Mucosa of rectum (tissue), 2 donors: ENCODE results near the gene AIDA.

ENCODE experiments used
- H3K27ac ChIP-seq, 2 donors: one replicate each; pipeline ENCODE4 v1.7.0; 2013; ENCODE audit warnings: inconsistent platforms in 2 of 2, low read depth in 2 of 2, low read length in 2 of 2
- H3K27me3 ChIP-seq, 2 donors: one replicate each; pipeline ENCODE4 v1.7.0; 2013; ENCODE audit warnings: low read length in 2 of 2; ENCODE audit not compliant: control insufficient read depth in 2 of 2, insufficient read depth in 2 of 2
- H3K36me3 ChIP-seq, 2 donors: one replicate each; pipeline ENCODE4 v1.7.0; 2013; ENCODE audit warnings: low read length in 2 of 2; ENCODE audit not compliant: control insufficient read depth in 2 of 2, insufficient read depth in 2 of 2
- H3K4me1 ChIP-seq, 2 donors: one replicate each; pipeline ENCODE4 v1.7.0; 2013; ENCODE audit warnings: low read length in 2 of 2, mild to moderate bottlenecking in 1 of 2; ENCODE audit not compliant: control insufficient read depth in 2 of 2, insufficient read depth in 2 of 2
- H3K4me3 ChIP-seq, 2 donors: one replicate each; pipeline ENCODE4 v1.7.0; 2013; ENCODE audit warnings: low read length in 2 of 2
- H3K9ac ChIP-seq, 2 donors: one replicate each; pipeline ENCODE4 v1.7.0; 2013; ENCODE audit warnings: low read length in 2 of 2, low read depth in 1 of 2, mild to moderate bottlenecking in 1 of 2
- H3K9me3 ChIP-seq, 2 donors: one replicate each; pipeline ENCODE4 v1.7.0; 2013; ENCODE audit warnings: low read length in 2 of 2; ENCODE audit not compliant: control insufficient read depth in 2 of 2
- donor health status: healthy.
- donor health status: Normal muscosa, but diverticular disease.

Gene AIDA

GRCh38 chr1:222739929-222740328 is 27.6 kb upstream of the AIDA start:
- peak overlapping the region in 1 of 2 donors; percentile 61 for H3K27ac ChIP-seq
- no peaks in the 10 kb centered on the region for H3K9me3 ChIP-seq
- H3K4me3 ChIP-seq: no peak overlapping the region
- H3K9ac ChIP-seq: no peak overlapping the region
- no peaks in the 10 kb centered on the region for H3K27me3 ChIP-seq
- no peaks in the 10 kb centered on the region for H3K4me1 ChIP-seq
- peaks cover 10 to 16% of the 10 kb centered on the region in 2 donors for H3K36me3 ChIP-seq

DNA sequence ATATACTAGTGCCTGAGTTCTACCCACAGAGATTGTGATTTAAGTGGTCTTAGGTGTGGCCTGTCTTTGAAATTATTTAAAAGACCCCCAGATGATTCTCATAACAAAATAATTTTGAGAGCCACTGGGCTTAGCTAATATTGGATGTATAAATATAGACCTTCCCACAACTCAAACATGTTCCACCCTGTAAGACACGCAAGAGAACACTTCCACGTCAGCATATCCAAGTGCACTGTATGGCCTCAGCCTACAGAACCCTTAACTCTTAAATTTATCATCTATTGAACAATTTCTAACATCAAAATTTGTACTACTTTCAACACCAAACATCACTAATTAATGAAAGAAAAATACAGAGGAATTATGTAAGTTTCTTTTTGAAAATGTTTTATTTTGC is 27.2 kb upstream of the AIDA start:
- Histone ChIP-seq H3K9ac (no peak overlapping the region), H3K27ac (peak overlapping the region; percentile 18 to 61), H3K27me3 (no peaks in the 10 kb centered on the region), H3K4me1 (no peaks in the 10 kb centered on the region), H3K4me3 (no peak overlapping the region), H3K9me3 (no peaks in the 10 kb centered on the region), H3K36me3 (peaks cover 14 to 18% of the 10 kb centered on the region in 2 donors)

GRCh38 chr1:222736972-222737371 is 24.7 kb upstream of the AIDA start, which contains the start of gene FAM177B:
Gene FAM177B, plus strand, starts transcription at chr1:222737202. Its CDS starts 9,344 bp downstream, at chr1:222746546.
- Histone ChIP-seq H3K36me3 (peaks cover 31 to 34% of the 10 kb centered on the region in 2 donors), H3K9me3 (no peaks in the 10 kb centered on the region), H3K4me3 (peak within 1 kb of the TSS in 1 of 2 donors; percentile 18), H3K27me3 (no peaks in the 10 kb centered on the region), H3K27ac (peak within 1 kb of the TSS in 1 of 2 donors; percentile 64), H3K4me1 (no peaks in the 10 kb centered on the region), H3K9ac (no peak within 1 kb of the TSS)

- Histone ChIP-seq H3K4me3 (no peak overlapping the region), H3K27me3 (no peaks in the 10 kb centered on the region), H3K36me3 (peaks cover 36 to 38% of the 10 kb centered on the region in 2 donors), H3K9me3 (no peaks in the 10 kb centered on the region), H3K27ac (peak overlapping the region in 1 of 2 donors; percentile 2), H3K4me1 (no peaks in the 10 kb centered on the region), H3K9ac (no peak overlapping the region)
Observed at GRCh38 chr1:222736470-222736869, 24.2 kb upstream of the AIDA start.

DNA sequence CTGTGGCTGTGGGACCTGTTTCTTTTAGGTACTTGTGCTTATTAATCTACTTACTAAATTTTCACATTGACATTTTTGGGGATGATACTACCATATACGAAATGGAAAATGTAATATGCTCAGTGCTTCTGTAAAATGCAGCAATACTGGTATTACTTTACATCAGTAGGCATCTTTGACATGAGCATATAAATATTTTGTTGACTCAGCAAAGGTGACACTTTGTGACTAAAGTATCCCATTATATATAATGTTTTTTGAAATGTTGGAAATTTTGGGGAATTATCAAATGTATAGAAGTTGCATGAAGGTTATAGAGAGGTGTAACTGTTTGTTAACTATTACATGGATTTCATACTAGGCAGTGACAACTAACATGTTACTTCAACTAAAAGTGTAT is 22.4 kb upstream of the AIDA start:
- Histone ChIP-seq H3K36me3 (peaks cover 52 to 56% of the 10 kb centered on the region in 2 donors), H3K4me3 (no peak overlapping the region)

GRCh38 chr1:222732216-222733159 is 20.2 kb upstream of the AIDA start:
- Histone ChIP-seq H3K9ac (no peak overlapping the region), H3K27ac (no peak overlapping the region), H3K9me3 (no peaks in the 10 kb centered on the region), H3K36me3 (peaks cover 71 to 74% of the 10 kb centered on the region in 2 donors), H3K27me3 (no peaks in the 10 kb centered on the region), H3K4me3 (no peak overlapping the region), H3K4me1 (no peaks in the 10 kb centered on the region)

More for the DNA sequence above, 22.4 kb upstream of the AIDA start:
- no peaks in the 10 kb centered on the region for H3K4me1 ChIP-seq
- no peak overlapping the region for H3K27ac ChIP-seq
- no peaks in the 10 kb centered on the region for H3K9me3 ChIP-seq
- no peak overlapping the region for H3K9ac ChIP-seq
- H3K27me3 ChIP-seq: no peaks in the 10 kb centered on the region

- peaks cover 77 to 85% of the 10 kb centered on the region in 2 donors for H3K36me3 ChIP-seq
- H3K4me3 ChIP-seq: no peak overlapping the region
- no peaks in the 10 kb centered on the region for H3K9me3 ChIP-seq
- H3K4me1 ChIP-seq: no peaks in the 10 kb centered on the region
- no peak overlapping the region for H3K27ac ChIP-seq
- no peak overlapping the region for H3K9ac ChIP-seq
- no peaks in the 10 kb centered on the region for H3K27me3 ChIP-seq
Observed at GRCh38 chr1:222730866-222731265, 18.6 kb upstream of the AIDA start.

GRCh38 chr1:222728746-222729145 is 16.5 kb upstream of the AIDA start:
- Histone ChIP-seq H3K36me3 (peaks cover 78 to 83% of the 10 kb centered on the region in 2 donors), H3K9me3 (no peaks in the 10 kb centered on the region)

GRCh38 chr1:222716393-222716792 is 4.1 kb upstream of the AIDA start:
- peaks cover 2 to 3% of the 10 kb centered on the region in 2 donors for H3K4me1 ChIP-seq
- H3K4me3 ChIP-seq: no peak overlapping the region
- no peak overlapping the region for H3K27ac ChIP-seq
- H3K27me3 ChIP-seq: no peaks in the 10 kb centered on the region
- no peak overlapping the region for H3K9ac ChIP-seq
- H3K36me3 ChIP-seq: peaks cover 29 to 37% of the 10 kb centered on the region in 2 donors
- no peaks in the 10 kb centered on the region for H3K9me3 ChIP-seq

More at GRCh38 chr1:222728746-222729145, 16.5 kb upstream of the AIDA start:
- no peak overlapping the region for H3K4me3 ChIP-seq
- no peak overlapping the region for H3K9ac ChIP-seq
- H3K27me3 ChIP-seq: no peaks in the 10 kb centered on the region
- H3K27ac ChIP-seq: no peak overlapping the region
- H3K4me1 ChIP-seq: no peaks in the 10 kb centered on the region
